Memory B cell (primary cell): ENCODE results near the gene FAM149A.

Experiments used
- ATAC-seq: fragments of 150-1000 bp; cut with Tn5 transposase; 2 replicates; pipeline ENCODE4 v1.10.0; 2021; ENCODE audit warnings: low read depth, mild to moderate bottlenecking, moderate library complexity
- DNase-seq, 2 donors: peaks; one replicate each; pipeline ENCODE4 v3.0.0; 2022; ENCODE audit warnings: low spot score in 2 of 2
- H3K27ac Mint-ChIP-seq: one replicate; pipeline ENCODE4 v1.8.0; 2022; ENCODE audit warnings: mild to moderate bottlenecking, moderate library complexity, mixed read lengths
- H3K27me3 Mint-ChIP-seq: one replicate; pipeline ENCODE4 v1.8.0; 2022; ENCODE audit warnings: mixed read lengths
- H3K36me3 Mint-ChIP-seq: one replicate; pipeline ENCODE4 v1.8.0; 2022; ENCODE audit warnings: mild to moderate bottlenecking, mixed read lengths
- H3K4me1 Mint-ChIP-seq: one replicate; pipeline ENCODE4 v1.8.0; 2022; ENCODE audit warnings: mixed read lengths
- H3K4me3 Mint-ChIP-seq: one replicate; pipeline ENCODE4 v1.8.0; 2022; ENCODE audit warnings: mild to moderate bottlenecking, moderate library complexity, mixed read lengths
- H3K9me3 Mint-ChIP-seq: one replicate; pipeline ENCODE4 v1.8.0; 2022; ENCODE audit warnings: mixed read lengths

Gene FAM149A

DNA sequence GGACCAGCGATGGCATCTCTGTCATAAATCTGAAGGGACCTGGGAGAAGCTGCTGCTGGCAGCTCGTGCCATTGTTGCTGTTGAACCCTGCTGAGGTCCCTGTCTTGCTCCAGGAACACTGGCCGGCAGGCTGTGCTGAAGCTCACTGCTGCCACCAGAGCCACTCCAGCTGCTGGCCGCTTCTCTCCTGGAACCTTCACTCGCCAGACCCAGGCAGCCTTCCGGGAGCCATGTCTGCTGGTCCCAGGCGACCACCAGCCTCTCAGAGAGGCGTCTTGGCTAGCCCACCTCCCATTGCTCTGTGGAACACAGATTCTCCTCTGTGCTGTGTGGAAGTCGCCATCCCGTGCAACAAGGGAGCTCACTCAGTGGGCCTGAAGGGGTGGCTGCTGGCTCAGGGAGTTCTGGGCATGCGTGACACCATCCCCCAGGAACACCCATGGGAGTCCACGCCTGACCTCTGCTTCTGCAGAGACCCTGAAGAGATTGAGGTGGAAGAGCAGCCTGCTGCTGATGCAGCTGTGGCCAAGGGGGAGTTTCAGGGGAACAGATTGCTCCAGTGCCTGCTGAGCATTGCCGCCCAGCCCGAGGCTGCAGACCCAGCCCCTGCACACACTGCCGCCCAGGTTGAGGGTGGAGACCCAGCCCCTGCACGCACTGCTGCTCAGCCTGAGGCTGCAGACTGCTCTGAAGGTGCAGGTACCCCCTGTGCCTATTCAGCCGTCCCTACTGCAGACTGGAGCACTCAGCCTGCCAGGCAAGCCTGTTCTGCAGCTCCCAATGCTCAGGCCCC, 53.7 kb downstream of the FAM149A start:
- no peaks in the 10 kb centered on the region for H3K36me3 Mint-ChIP-seq
- no peaks in the 10 kb centered on the region for H3K9me3 Mint-ChIP-seq
- no peak overlapping the region for H3K27ac Mint-ChIP-seq
- peaks cover 3% of the 10 kb centered on the region for H3K4me1 Mint-ChIP-seq
- peaks cover 9% of the 10 kb centered on the region for H3K27me3 Mint-ChIP-seq
- no peak overlapping the region for H3K4me3 Mint-ChIP-seq
- ATAC-seq (no peak), DNase-seq (no peak)

DNA sequence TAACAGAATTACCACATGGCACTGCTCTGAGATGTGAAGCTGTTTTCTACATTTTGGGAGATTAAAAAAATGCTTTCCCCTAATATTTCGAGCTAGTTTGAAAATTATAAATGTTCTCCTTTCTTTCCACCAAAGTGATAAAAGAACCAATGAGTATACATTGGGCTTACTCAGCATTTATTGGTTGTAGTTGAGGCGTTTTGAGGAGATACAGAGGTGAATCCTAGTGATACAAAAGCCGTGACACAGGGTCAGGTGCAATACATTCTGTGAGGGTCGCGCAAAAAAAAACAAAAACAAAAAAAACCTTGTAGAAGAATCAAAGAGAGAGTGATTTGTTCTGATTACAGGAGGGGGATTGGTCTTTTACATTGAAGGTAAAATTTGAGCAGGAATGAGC, 54.5 kb downstream of the FAM149A start:
- Mint-ChIP-seq H3K9me3 (no peaks in the 10 kb centered on the region), H3K27me3 (peaks cover 2% of the 10 kb centered on the region), H3K4me3 (no peak overlapping the region), H3K4me1 (peaks cover 3% of the 10 kb centered on the region), H3K27ac (no peak overlapping the region), H3K36me3 (no peaks in the 10 kb centered on the region)
- ATAC-seq (no peak), DNase-seq (no peak)

DNA sequence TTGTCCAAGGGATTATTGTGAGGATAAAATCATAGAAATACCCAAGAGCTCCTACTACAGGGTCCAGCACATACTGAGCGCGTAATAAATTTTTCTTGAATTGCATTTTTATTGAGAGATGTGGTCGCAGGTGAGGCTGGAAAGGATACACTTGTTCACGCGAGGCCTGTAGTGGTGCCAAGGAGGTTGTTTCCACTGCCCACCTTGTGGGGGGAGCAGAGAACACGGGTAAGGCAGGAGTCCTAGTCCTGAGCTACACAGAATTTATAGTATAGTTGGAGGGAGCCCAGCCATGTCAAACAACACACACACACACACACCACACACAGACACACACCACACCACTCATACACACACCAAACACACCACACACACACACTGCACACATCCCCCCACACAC, 55.1 kb downstream of the FAM149A start:
- peaks cover 4% of the 10 kb centered on the region for H3K27me3 Mint-ChIP-seq
- ATAC-seq (no peak), DNase-seq (no peak)
- no peaks in the 10 kb centered on the region for H3K36me3 Mint-ChIP-seq
- no peak overlapping the region for H3K4me3 Mint-ChIP-seq
- H3K4me1 Mint-ChIP-seq = peaks cover 3% of the 10 kb centered on the region
- no peak overlapping the region for H3K27ac Mint-ChIP-seq
- no peaks in the 10 kb centered on the region for H3K9me3 Mint-ChIP-seq

DNA sequence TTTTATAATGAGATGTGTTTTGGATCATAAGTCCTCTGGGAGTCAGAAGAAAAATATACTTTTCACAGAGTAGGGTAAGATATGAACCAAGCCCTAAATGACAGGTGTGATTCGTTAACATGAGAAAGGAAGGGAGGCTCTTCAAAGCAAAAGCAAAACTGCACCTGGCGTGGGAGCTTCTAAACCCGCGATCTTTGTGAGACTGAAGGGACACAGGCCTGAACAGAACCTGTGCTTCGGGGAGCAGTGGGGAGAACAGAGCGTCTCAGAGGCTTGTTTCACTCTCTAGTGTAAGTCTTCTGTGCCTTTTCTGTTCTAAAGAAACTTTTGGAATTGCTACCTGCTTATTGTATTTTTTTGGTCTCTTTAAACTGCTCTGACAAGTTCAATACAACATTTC, 56.6 kb downstream of the FAM149A start:
- Mint-ChIP-seq H3K4me1 (peaks cover 3% of the 10 kb centered on the region), H3K27me3 (peaks cover 7% of the 10 kb centered on the region), H3K36me3 (no peaks in the 10 kb centered on the region), H3K4me3 (no peak overlapping the region), H3K9me3 (no peaks in the 10 kb centered on the region), H3K27ac (peak overlapping the region; percentile 12)
- ATAC-seq = peak; percentile 66
- no peak for DNase-seq

DNA sequence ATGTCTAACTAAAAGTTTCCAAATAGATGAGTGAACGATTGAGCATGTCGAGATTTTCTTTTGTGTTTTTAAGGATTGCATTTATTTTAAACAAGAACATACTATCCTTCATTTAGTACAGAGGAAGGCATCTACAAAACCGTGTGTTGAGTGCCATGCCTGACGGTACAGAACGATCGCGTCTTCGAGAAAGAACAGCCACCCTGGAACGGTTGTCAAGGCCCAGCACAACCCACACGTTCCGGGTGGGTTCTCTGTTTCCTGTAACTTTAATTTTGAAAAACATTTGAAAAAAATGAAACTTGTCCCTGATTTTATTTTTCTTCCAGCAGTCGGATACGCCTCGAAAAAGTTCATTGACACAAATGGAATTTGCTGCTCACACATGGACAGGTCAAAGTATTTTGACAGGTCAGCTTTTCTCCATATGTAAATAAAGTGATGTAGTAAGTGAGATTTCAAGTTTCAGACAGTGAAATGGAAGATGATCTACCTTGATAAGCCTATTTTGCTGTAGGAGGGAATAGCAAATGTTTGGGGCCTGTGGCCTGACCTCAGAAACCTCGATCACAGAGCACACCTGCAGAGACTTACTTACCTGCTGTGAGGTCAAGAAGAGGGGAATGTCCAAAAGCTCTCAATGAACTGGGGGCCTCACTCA, 62.5 kb downstream of the FAM149A start:
- H3K4me3 Mint-ChIP-seq = no peak overlapping the region
- no peak for DNase-seq
- peaks cover 16% of the 10 kb centered on the region for H3K27me3 Mint-ChIP-seq
- H3K4me1 Mint-ChIP-seq = no peaks in the 10 kb centered on the region
- no peaks in the 10 kb centered on the region for H3K9me3 Mint-ChIP-seq
- H3K36me3 Mint-ChIP-seq = no peaks in the 10 kb centered on the region
- ATAC-seq = no peak
- no peak overlapping the region for H3K27ac Mint-ChIP-seq

DNA sequence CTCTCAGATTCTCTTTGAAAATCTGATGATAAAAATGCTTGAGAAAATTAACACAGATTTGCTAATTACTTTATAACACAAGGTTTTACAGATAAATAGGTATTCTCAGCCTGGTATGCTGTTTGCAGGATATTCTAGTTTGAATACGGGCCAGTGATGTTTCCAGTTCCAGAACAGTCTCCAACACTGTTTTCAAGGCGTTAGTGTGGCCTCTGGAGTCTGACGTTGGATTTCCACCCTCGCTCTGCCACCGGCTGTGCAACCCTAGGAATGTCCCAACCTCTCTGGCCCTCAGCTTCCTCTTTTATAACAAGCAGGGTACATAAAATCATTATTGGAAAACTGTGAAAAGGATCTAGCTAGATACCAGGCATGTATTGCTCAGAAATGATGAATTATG, 63.1 kb downstream of the FAM149A start:
- Mint-ChIP-seq H3K36me3 (no peaks in the 10 kb centered on the region), H3K27me3 (peaks cover 16% of the 10 kb centered on the region), H3K27ac (no peak overlapping the region), H3K9me3 (no peaks in the 10 kb centered on the region), H3K4me1 (no peaks in the 10 kb centered on the region), H3K4me3 (no peak overlapping the region)
- DNase-seq (no peak), ATAC-seq (no peak)

DNA sequence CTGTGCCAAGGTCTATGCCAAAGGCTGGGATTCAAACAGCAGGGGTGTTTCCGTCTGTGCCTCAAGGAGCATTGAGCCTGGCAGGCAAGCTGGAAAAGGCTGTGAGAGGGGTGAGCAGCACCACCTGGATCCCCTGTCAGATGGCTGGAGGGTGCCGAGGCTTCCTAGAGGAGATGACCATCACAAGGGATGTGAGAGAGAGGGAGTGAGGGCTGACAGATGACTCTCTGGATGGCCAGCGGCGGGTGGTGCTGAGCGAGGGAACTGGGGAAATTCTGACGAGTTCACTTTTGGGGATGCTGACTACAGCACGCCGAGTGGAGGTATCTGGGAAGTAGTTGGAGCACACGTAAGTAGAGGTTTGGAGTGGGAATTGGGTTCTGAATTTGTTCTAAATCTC, 64.2 kb downstream of the FAM149A start:
- ATAC-seq (no peak), DNase-seq (no peak)
- Mint-ChIP-seq H3K27ac (no peak overlapping the region), H3K27me3 (peaks cover 16% of the 10 kb centered on the region), H3K36me3 (no peaks in the 10 kb centered on the region), H3K9me3 (no peaks in the 10 kb centered on the region), H3K4me1 (no peaks in the 10 kb centered on the region), H3K4me3 (no peak overlapping the region)

DNA sequence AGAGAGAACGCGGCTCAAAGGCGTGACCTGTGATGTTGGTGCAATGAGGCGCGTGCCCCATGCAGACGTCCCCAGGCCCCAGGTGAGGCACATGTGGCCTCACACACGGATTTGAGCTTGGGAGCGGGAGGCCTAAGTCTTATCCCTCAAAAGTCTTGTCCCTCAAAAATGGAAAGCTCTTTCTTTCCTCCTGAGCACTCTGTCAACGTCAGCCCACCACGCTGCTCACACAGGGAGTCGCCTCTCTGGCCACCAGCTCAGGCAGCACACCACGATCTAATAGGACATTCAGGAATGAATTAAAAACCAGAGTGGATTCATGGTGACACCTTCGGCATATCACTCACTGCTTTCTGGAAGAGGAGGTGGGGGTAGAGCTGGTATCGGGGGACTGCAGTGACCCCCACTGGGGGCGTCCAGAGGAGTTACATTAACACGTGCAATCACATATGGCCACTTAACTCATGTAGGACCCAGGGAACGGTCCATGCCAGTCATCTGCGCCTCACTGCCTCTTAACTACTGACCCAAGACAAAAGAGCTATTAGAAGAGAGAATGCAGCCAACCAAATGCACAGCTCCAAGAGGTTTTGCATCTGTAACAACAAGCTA, 64.9 kb downstream of the FAM149A start:
- H3K27ac Mint-ChIP-seq = no peak overlapping the region
- H3K4me3 Mint-ChIP-seq = no peak overlapping the region
- H3K36me3 Mint-ChIP-seq = no peaks in the 10 kb centered on the region
- H3K4me1 Mint-ChIP-seq = no peaks in the 10 kb centered on the region
- DNase-seq = no peak
- peaks cover 15% of the 10 kb centered on the region for H3K27me3 Mint-ChIP-seq
- ATAC-seq = no peak
- no peaks in the 10 kb centered on the region for H3K9me3 Mint-ChIP-seq

DNA sequence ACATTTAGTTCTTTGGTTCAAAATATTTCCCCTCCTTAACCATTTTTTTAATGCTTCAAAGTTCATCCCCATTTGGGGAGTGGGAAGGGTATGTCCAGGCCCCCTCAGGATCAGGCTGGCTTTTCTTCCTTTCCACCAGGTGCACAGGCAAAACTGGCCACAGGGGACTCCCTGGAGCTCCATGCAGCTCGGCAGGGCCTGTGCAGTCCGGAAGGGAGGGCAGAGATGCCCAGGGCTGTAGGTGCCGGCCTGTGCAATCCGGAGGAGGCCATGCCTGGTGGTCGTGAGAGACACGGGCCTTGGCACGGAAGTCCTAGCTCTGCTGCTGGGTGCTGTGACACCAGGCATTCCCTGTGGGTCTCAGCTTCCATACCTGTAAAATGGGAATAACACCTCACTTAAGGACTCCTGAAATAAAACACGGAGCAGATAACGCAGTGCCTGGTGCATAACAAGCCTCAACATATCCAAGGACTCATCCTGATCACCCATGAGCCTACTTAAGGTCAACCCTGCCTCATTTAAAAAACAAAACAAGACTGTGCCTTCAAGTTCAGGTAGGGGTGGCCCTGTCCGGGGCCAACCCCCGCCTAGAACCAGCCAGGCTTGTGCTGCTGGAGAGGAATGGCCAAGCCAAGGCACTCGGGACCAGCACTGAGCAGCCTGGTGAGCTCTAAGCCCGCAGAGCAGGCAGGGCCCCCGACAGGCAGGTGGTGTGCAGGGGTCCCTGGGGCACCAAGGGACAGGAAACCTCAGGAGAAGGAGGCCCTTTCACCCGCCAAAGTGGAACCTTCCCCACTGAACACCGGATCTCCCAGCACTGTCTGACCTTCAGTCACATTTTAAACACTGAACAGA, 65.7 kb downstream of the FAM149A start:
- peaks cover 9% of the 10 kb centered on the region for H3K27me3 Mint-ChIP-seq
- DNase-seq = no peak
- no peaks in the 10 kb centered on the region for H3K36me3 Mint-ChIP-seq
- H3K4me1 Mint-ChIP-seq = no peaks in the 10 kb centered on the region
- no peak overlapping the region for H3K27ac Mint-ChIP-seq
- H3K9me3 Mint-ChIP-seq = no peaks in the 10 kb centered on the region
- H3K4me3 Mint-ChIP-seq = no peak overlapping the region
- no peak for ATAC-seq

DNA sequence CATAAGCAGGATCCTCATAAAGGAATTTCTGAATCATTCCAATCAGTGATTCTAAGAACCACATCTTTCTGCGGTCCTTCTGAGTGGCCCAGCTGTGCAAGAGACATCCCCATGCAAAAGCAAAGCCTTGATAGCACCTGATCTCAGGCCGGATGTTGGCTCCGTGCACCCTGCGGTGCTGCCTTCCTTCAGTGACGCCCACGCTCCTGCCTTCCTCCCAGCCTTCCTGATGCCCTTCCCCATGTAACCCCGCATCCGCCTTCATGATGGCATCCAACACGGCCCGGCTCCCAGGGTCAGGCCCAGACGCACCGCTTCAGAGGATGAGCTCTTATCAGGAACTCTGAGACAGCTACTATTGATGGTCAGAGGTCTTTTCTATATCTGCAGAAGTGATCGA, 66.5 kb downstream of the FAM149A start:
- no peak for ATAC-seq
- Mint-ChIP-seq H3K9me3 (no peaks in the 10 kb centered on the region), H3K4me3 (no peak overlapping the region), H3K27me3 (peaks cover 12% of the 10 kb centered on the region), H3K36me3 (no peaks in the 10 kb centered on the region), H3K27ac (no peak overlapping the region), H3K4me1 (no peaks in the 10 kb centered on the region)
- DNase-seq = no peak

DNA sequence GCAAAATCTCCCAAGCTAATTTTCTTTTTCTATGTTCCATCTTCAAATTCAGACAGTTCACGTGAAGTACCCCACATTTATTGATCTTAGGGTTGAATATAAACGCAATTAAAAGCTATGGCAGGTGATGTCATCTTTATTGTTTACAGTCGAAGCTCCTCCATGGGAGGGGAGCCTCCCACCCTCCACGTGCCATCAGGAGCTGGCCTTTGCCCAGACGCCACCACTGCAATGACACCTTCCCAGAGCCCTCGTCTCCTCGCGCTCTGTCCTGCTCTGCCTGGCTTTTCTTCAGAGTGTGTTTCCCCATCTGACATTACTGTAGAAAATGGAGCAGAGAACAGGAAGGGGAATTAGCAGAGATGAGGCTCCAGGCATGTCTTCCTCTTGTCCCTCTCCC, 68.0 kb downstream of the FAM149A start:
- ATAC-seq = no peak
- H3K4me1 Mint-ChIP-seq = no peaks in the 10 kb centered on the region
- H3K4me3 Mint-ChIP-seq = no peak overlapping the region
- peaks cover 3% of the 10 kb centered on the region for H3K9me3 Mint-ChIP-seq
- no peak overlapping the region for H3K27ac Mint-ChIP-seq
- H3K27me3 Mint-ChIP-seq = peaks cover 16% of the 10 kb centered on the region
- no peak for DNase-seq
- no peaks in the 10 kb centered on the region for H3K36me3 Mint-ChIP-seq

DNA sequence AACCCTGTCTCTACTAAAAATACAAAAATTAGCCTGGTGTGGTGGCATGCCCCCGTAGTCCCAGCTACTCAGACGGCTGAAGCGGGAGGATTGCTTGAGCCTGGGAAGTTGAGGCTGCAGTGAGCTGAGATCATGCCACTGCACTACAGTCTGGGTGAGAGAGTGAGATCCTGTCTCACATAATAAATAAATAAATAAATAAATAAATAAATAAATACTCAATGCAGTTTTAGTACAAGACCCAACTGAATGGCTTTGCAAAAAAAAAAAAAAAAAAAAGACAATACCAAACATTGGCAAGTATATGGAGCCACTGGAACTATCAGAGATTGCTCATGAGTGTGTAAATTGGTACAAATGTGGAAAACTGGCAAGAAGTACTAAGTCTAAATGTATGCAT, 83.6 kb downstream of the FAM149A start:
- Mint-ChIP-seq H3K27ac (no peak overlapping the region), H3K4me3 (no peak overlapping the region), H3K9me3 (no peaks in the 10 kb centered on the region), H3K27me3 (peaks cover 14% of the 10 kb centered on the region), H3K4me1 (peaks cover 10% of the 10 kb centered on the region), H3K36me3 (peaks cover 3% of the 10 kb centered on the region)
- ATAC-seq (no peak), DNase-seq (no peak)

DNA sequence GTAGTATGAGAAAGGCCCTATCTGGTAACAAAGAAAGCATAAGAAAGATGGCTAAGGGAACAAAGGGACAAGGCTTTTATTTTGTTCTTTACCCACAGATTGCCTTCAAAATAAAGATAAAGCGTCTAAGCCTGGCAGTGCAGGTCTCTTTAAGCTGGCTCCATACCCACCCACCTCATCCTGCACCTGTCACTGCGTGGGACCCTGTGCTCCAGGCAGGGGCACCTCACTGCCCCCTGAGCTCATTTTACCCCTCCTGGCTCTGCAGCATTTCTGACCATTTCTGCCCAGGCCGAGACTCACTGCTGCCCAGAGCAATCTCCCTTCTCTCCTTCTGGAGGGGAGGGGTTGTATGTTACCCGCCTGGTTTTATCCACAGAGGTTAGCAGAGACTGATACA, 85.2 kb downstream of the FAM149A start:
- Mint-ChIP-seq H3K27ac (peak overlapping the region; percentile 91), H3K27me3 (peaks cover 9% of the 10 kb centered on the region), H3K9me3 (no peaks in the 10 kb centered on the region), H3K36me3 (peaks cover 3% of the 10 kb centered on the region), H3K4me1 (peaks cover 13% of the 10 kb centered on the region), H3K4me3 (no peak overlapping the region)
- ATAC-seq (no peak), DNase-seq (no peak)
